Esophagus muscularis mucosa (tissue), 4 donors: ENCODE measurements around the gene CLN5. TPM values are rescaled to one million over a fixed set of nuclear protein-coding genes. Genes with fewer than 3 reads are reported as not detected.
A peak's percentile ranks its signal among the peaks of the same experiment; 100 is the strongest.

Source experiments
- DNase-seq: peaks from one replicate; pipeline ENCODE4 v3.0.0-alpha.2; 2017; ENCODE audit errors: extremely low spot score
- H3K27ac ChIP-seq, 4 donors: fragments of 200-600 bp; sonication (generic); replicated peaks in 1 of 4; 1 replicate in 3 of 4; 2 replicates in 1 of 4; pipeline ENCODE4 v1.5.1; 2016 to 2019; ENCODE audit warnings: mild to moderate bottlenecking in 1 of 4
- H3K27me3 ChIP-seq, 4 donors: fragments of 200-600 bp; sonication (generic); one replicate each; pipeline versions ENCODE4 v1.5.1 to v1.6.0; 2016 to 2019
- H3K36me3 ChIP-seq, 4 donors: fragments of 200-600 bp; sonication (generic); one replicate each; pipeline ENCODE4 v1.5.1; 2016 to 2019
- H3K4me1 ChIP-seq, 4 donors: fragments of 200-600 bp; sonication (generic); one replicate each; pipeline ENCODE4 v1.5.1; 2016 to 2019
- H3K4me3 ChIP-seq, 4 donors: fragments of 200-600 bp; sonication (generic); 1 replicate in 2 of 4; 2 replicates in 2 of 4; pipeline ENCODE4 v1.5.1; 2016 to 2019; ENCODE audit warnings: mild to moderate bottlenecking in 4 of 4, moderate library complexity in 1 of 4
- H3K9me3 ChIP-seq, 4 donors: fragments of 200-600 bp; sonication (generic); 1 replicate in 3 of 4; 2 replicates in 1 of 4; pipeline ENCODE4 v1.5.1; 2016 to 2019
- EP300 ChIP-seq: sonication (generic); formaldehyde crosslinking; IDR thresholded peaks from one replicate; pipeline ENCODE4 v1.6.1; 2017; ENCODE audit warnings: antibody characterized with exemption
- POLR2A ChIP-seq: fragments of 450-650 bp; IDR thresholded peaks from one replicate; pipeline ENCODE4 v1.6.1; 2017; ENCODE audit warnings: antibody characterized with exemption, moderate library complexity, mild to moderate bottlenecking, low read depth
- POLR2AphosphoS5 ChIP-seq, 2 donors: sonication (generic); formaldehyde crosslinking; IDR thresholded peaks; one replicate each; pipeline ENCODE4 v1.6.1; 2017; ENCODE audit warnings: antibody characterized with exemption in 2 of 2
- WGBS: methylation state at CpG from one replicate; pipeline ENCODE4 v1.1.5; 2018; 5-methylcytosine and 5-hydroxymethylcytosine counted together
- intact Hi-C: fragments of 100-400 bp; cut with DNase I; formaldehyde crosslinking; loops from one replicate; pipeline ENCODE4 v1.15.1; 2023
- total RNA-seq, 4 donors: library from RNA; depleted of rRNA; stranded (reverse); fragments of >200 nt; gene quantifications; one replicate each; pipeline versions ENCODE4 v1.1.0 to v1.2.1, GENCODE V29; 2016
- TF ChIP-seq, protein P1 (sequence below), 3 experiments: fragments of 200-600 bp in 2 of 3; fragments of 450-650 bp in 1 of 3; sonication (generic) in 2 of 3; IDR thresholded peaks; one replicate each; pipeline ENCODE4 v1.5.1; 2017 to 2019; ENCODE audit warnings: antibody characterized with exemption in 3 of 3, mild to moderate bottlenecking in 2 of 3, moderate library complexity in 1 of 3

CLN5 gene
- total RNA-seq, 4 donors from 2014 or later: 17.6 to 26.2 (median 19.8) TPM

GRCh38 chr13:76973920-76974617, 17.8 kb upstream of the CLN5 start:
- WGBS: 97% methylated on average over 6 of the region's 6 CpGs
- intact Hi-C loops: loop anchor here (10.0 kb wide), 1 partner anchor 1279 kb away; no protein-coding TSS in a partner anchor
- Histone ChIP-seq H3K4me3 (no peak overlapping the region), H3K4me1 (peaks cover 0 to 11% (median 3%) of the 10 kb centered on the region in 4 donors), H3K36me3 (no peaks in the 10 kb centered on the region), H3K27me3 (no peaks in the 10 kb centered on the region), H3K27ac (no peak overlapping the region), H3K9me3 (no peaks in the 10 kb centered on the region)
- no peak for DNase-seq
- TF ChIP-seq, protein P1, sequence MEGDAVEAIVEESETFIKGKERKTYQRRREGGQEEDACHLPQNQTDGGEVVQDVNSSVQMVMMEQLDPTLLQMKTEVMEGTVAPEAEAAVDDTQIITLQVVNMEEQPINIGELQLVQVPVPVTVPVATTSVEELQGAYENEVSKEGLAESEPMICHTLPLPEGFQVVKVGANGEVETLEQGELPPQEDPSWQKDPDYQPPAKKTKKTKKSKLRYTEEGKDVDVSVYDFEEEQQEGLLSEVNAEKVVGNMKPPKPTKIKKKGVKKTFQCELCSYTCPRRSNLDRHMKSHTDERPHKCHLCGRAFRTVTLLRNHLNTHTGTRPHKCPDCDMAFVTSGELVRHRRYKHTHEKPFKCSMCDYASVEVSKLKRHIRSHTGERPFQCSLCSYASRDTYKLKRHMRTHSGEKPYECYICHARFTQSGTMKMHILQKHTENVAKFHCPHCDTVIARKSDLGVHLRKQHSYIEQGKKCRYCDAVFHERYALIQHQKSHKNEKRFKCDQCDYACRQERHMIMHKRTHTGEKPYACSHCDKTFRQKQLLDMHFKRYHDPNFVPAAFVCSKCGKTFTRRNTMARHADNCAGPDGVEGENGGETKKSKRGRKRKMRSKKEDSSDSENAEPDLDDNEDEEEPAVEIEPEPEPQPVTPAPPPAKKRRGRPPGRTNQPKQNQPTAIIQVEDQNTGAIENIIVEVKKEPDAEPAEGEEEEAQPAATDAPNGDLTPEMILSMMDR (IDR thresholded peaks at IDR 0.05): no peak
- no peak for TF ChIP-seq POLR2A
- TF ChIP-seq POLR2AphosphoS5 (IDR thresholded peaks at IDR 0.05): no peak
- TF ChIP-seq EP300: no peak

- intact Hi-C loops: loop anchor here (10.0 kb wide), 1 partner anchor 1280 kb away; no protein-coding TSS in a partner anchor
- no peak for DNase-seq
- Histone ChIP-seq H3K4me3 (no peak overlapping the region), H3K27me3 (no peaks in the 10 kb centered on the region), H3K9me3 (no peaks in the 10 kb centered on the region), H3K4me1 (peaks cover 0 to 11% (median 3%) of the 10 kb centered on the region in 4 donors), H3K27ac (no peak overlapping the region), H3K36me3 (no peaks in the 10 kb centered on the region)
- 95% methylated on average over 3 of the region's 3 CpGs for WGBS
- TF ChIP-seq POLR2A: no peak
- no peak for TF ChIP-seq EP300
- TF ChIP-seq POLR2AphosphoS5 (IDR thresholded peaks at IDR 0.05): no peak
- TF ChIP-seq, protein P1 (IDR thresholded peaks at IDR 0.05): no peak
These were observed 17.3 kb upstream of the CLN5 start for GRCh38 chr13:76974618-76974975.

DNA sequence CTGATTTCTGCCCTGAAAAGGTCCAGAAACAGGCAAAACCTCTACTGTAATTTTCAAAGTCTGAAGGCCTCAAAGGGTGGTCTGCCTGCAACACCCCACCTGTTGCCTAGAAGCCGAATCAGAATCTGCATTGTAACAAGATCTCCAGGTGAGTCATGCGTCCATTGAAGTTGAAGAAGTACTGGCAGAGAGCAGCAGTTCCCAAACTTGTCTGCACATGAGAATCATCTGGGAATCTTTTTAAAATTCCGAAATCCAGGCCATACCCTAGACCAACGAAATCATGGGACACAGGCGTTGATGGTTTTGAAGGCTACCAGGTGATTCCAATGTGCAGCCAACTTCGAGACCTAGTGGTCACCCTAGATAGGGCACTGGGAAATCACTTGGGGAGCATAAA, 16.0 kb upstream of the CLN5 start:
- no peaks in the 10 kb centered on the region for H3K27me3 ChIP-seq
- H3K36me3 ChIP-seq: no peaks in the 10 kb centered on the region
- H3K4me3 ChIP-seq: no peak overlapping the region
- intact Hi-C loops: loop anchor here (10.0 kb wide), 1 partner anchor 1281 kb away; no protein-coding TSS in a partner anchor
- no peak overlapping the region for H3K27ac ChIP-seq
- no peaks in the 10 kb centered on the region for H3K9me3 ChIP-seq
- DNase-seq: no peak
- peaks cover 10 to 22% (median 14%) of the 10 kb centered on the region in 4 donors for H3K4me1 ChIP-seq
- WGBS: 92% methylated on average over 6 of the region's 6 CpGs
- TF ChIP-seq, protein P1 (IDR thresholded peaks at IDR 0.05): no peak
- TF ChIP-seq POLR2AphosphoS5 (IDR thresholded peaks at IDR 0.05) (no peak), POLR2A (no peak), EP300 (no peak)

DNA sequence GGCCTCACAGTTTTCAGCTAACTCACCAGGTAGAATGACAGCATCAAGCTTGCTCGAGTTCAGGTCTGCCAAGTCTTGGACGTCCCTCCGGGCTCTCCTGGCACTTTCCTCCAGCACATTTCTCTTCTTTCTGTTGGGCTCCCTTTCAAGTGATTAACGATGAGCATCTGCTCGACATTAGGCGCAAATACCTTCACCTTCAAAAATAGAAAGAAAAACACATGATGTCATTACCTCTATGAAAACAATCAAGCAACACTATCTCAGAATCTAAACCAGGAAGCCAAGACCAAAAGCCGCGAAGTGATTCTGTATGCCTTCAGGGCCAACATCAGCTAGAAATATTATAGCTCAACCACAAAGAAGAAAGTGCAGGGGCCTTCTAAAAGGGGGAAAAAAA, 15.4 kb upstream of the CLN5 start:
- Histone ChIP-seq H3K36me3 (no peaks in the 10 kb centered on the region), H3K4me1 (peaks cover 10 to 22% (median 14%) of the 10 kb centered on the region in 4 donors), H3K9me3 (no peaks in the 10 kb centered on the region), H3K27me3 (no peaks in the 10 kb centered on the region), H3K27ac (no peak overlapping the region), H3K4me3 (no peak overlapping the region)
- TF ChIP-seq EP300 (no peak), POLR2A (no peak), POLR2AphosphoS5 (IDR thresholded peaks at IDR 0.05) (peak in 1 of 2 donors; percentile 5)
- TF ChIP-seq, protein P1 (IDR thresholded peaks at IDR 0.05): no peak
- intact Hi-C loops: loop anchor here (10.0 kb wide), 1 partner anchor 1282 kb away; no protein-coding TSS in a partner anchor
- no peak for DNase-seq
- WGBS: 25% methylated on average over 8 of the region's 8 CpGs
